HG02840 (cell line): ENCODE data around the gene ABCC2.
"Not testable (repeated sequence)": the region's sequence is repeated elsewhere in the genome, so short reads cannot be mapped to it uniquely, and the experiment has no call there.

Experiments used
- ATAC-seq: cut with Tn5 transposase; IDR thresholded peaks from one replicate; pipeline ENCODE4 v1.9.1; 2021; ENCODE audit warnings: mild to moderate bottlenecking, moderate library complexity, moderate number of reproducible peaks; ENCODE audit not compliant: unreplicated experiment, low FRiP score

The ABCC2 gene

GRCh38 chr10:99850767-99851340 is 68.4 kb downstream of the ABCC2 start:
- ATAC-seq: no peak

DNA sequence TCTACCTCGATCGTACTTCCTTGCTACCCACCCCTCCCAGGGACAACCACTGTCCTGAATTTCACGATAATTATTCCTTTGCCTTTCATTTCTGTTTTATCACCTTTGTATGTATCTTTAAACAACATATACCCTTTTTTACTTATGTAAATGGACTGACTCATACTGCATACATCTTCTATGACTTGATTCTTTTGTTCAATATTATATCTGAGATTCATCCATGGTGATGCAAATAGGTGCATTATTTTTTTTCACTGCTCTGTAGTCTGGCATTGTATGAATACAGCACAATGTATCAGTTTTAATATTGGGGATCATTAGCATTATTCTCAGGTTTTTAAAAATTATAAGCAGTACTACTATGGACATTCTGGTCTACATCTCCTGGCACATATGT is 69.4 kb downstream of the ABCC2 start:
- no peak for ATAC-seq

DNA sequence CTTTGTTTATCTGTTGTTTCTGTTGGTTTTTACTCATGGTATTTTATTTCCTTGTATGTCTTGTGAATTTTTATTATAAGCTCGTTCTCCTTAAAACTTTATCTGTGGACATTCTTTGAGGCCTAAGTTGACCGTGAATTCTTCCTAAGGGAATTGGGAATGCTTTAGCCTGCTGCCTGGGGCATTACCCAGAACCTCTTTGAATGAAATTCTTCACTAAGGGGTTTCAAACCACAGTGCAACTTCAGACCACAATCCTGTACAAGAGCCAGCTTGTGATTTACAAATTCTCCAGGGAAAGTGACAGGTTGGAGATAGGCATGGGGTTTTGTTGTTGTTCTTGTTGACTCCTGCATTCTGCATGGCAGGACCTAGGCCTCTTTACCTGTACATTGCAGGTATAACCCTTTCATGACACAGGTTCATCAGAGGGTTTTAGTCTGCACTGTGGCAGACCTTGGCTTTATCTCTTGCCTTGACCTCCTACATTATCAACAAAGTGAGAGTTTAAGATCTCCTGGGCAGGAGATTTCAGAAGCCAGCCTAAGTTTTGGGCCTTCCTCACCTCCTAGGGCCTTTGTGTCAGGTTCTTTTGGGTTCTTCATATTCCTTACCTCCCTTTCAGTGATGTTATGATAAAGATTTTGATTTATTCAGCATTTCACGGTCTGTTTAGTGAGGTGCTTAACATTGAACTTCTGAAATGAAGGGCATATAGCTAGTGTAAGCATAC is 70.2 kb downstream of the ABCC2 start:
- no peak for ATAC-seq

GRCh38 chr10:99853655-99854054 is 71.2 kb downstream of the ABCC2 start:
- no peak for ATAC-seq

DNA sequence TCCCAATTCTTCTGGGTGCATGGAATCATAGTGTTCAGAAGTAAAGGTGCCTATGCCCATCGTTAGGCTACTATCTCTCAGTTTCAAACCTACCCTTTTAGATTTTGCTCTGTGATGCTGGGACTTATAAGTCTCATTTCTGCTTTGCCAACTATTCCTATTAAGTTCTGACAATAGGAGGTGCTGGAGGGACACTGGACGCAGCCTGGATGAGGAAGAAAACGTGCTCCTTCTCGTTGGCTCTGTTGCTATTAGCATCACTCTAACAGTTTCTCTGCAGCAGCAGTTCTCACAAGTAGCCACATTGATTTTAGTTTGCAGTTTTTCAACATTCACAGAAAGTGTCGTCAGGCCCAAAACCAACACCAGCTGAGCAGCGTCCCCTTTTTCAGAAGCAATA is 72.4 kb downstream of the ABCC2 start:
- no peak for ATAC-seq

- ATAC-seq: no peak
Measured at GRCh38 chr10:99855479-99856071, 73.1 kb downstream of the ABCC2 start.

DNA sequence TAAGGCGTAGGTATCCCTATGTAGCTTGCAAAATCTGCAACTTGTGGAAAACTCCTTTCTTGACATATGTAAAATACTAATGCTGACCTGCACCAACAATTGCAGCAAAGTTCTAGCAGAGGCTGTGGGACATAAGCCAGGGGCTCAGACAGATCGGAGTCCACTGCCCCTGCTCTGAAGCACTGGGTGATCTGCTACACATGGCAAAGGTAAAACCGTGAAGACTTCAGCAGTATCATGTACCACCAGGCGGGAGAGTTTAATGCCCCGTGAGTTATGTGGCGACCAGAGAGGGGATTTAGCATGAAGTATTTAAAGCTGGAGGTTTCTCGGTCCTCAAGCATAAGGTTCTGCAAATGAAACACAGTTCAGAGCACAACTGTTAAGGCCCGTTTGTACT is 76.4 kb downstream of the ABCC2 start:
- ATAC-seq: no peak

- no peak for ATAC-seq
Measured at GRCh38 chr10:99859585-99859984, 77.1 kb downstream of the ABCC2 start.

DNA sequence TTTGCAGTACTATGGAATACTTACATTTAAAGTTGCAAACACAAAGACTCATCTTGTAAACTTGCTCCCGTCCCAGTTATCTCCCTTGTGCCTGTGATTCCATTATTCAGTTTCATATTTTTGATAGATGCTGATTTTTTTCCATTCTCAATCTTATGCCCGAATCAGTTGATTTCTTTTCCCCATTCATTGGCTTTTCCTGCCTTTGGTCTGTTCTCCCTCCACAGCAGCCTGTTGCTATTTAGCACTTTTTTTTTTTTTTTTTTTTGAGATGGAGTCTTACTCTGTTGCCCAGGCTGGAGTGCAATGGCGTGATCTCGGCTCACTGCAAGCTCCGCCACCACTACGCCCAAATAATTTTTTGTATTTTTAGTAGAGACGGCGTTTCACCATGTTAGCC is 78.0 kb downstream of the ABCC2 start:
- no peak for ATAC-seq

GRCh38 chr10:99863535-99864240 is 81.2 kb downstream of the ABCC2 start:
- not testable (repeated sequence) for ATAC-seq

DNA sequence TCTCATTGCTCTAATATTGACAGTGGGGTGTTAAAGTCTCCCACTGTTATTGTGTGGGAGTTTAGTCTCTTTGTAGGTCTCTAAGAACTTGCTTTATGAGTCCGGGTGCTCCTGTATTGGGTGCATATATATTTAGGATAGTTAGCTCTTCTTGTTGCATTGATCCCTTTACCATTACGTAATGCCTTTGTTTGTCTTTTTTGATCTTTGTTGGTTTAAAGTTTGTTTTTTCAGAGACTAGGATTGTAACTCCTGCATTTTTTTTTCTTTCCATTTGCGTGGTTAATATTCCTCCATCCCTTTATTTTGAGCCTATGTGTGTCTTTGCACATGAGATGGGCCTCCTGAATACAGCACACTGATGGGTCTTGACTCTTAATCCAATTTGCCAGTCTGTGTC is 84.8 kb downstream of the ABCC2 start:
- ATAC-seq: not testable (repeated sequence)

GRCh38 chr10:99869581-99870122 is 87.2 kb downstream of the ABCC2 start:
- ATAC-seq: no peak

GRCh38 chr10:99870123-99870730 is 87.8 kb downstream of the ABCC2 start:
- ATAC-seq: no peak

GRCh38 chr10:99872367-99873162 is 90.1 kb downstream of the ABCC2 start:
- no peak for ATAC-seq

- no peak for ATAC-seq
Measured at GRCh38 chr10:99873846-99874245, 91.4 kb downstream of the ABCC2 start.

GRCh38 chr10:99874341-99875085 is 92.1 kb downstream of the ABCC2 start:
- ATAC-seq: no peak

DNA sequence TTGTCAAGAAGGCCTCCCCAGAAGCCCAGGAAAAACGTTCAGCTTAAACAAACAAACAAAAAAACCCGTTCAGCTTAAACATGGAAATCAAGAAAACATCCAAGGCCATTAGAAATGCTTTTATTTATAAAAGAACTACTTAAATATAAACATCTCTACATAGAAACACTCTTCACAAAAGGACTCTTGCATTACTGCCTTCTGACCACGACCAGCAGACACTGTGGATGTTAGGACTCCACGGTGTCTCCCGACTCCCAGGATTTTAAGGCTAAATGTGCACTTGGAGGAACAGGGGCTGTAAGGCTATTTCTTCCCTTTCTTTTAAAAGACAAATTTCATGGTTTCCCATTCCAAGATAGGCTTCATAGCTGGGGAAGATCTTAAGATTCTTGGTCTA is 93.0 kb downstream of the ABCC2 start:
- no peak for ATAC-seq

DNA sequence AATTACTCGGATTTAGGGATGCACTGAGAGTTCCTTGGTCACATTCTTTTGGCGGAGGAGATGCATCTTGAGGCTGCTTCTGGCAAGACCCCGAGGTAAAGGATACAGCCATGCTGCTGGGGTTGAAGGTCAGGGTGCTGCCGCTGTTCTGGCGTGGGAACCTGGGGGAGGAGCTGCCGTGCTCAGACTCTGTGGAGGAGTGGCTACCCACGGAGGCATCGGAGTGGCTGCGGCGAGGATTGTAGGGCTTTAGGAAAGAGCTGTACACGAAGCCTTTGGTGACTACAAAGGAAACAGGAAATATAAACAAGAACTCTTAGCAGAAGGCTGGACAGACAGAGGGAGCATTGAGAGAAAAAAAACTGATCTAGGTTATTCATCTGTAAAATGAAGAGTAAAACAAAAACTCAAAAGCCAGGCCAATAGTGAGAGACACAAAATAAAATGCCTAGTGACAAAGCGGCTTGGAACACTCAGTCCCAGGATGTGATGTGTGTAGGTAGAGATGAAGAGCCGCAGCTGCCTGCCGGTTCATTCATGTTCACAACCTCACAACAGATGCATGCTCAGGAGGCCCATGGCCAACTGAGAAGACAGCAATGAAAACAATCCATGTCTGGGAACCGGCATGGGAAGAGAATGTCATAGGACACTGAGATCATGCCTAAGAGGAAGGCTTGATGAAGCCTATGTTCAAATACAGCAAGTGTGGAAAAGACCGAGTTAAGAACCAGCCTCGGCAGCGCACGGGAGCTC is 97.8 kb downstream of the ABCC2 start:
- ATAC-seq: no peak
